ENCODE results near the gene DNAJC7. TPM values are rescaled to one million over a fixed set of nuclear protein-coding genes. Genes with fewer than 3 reads are reported as not detected.

The DNAJC7 gene
- total RNA-seq, 1 donor from 2014 or later = 57.6 TPM

- TF ChIP-seq CTCF (conservative IDR thresholded peaks at IDR 0.05; ENCODE audit: low read depth, low read length) = no peak
- DNase-seq (ENCODE audit: low read depth) = no peak
- H3K4me3 ChIP-seq (ENCODE audit: low read depth, low read length) = no peak overlapping the region
Measured at GRCh38 chr17:41957031-41957868, 60.0 kb downstream of the DNAJC7 start.

GRCh38 chr17:41956522-41956921, 60.7 kb downstream of the DNAJC7 start:
- DNase-seq (ENCODE audit: low read depth) = no peak
- H3K4me3 ChIP-seq (ENCODE audit: low read depth, low read length) = no peak overlapping the region
- TF ChIP-seq CTCF (conservative IDR thresholded peaks at IDR 0.05; ENCODE audit: low read depth, low read length) = no peak

GRCh38 chr17:41948762-41949460, 68.3 kb downstream of the DNAJC7 start:
- DNase-seq (ENCODE audit: low read depth) = no peak
- no peak overlapping the region for H3K4me3 ChIP-seq (ENCODE audit: low read depth, low read length)
- TF ChIP-seq CTCF (conservative IDR thresholded peaks at IDR 0.05; ENCODE audit: low read depth, low read length) = no peak

- no peak overlapping the region for H3K4me3 ChIP-seq (ENCODE audit: low read depth, low read length)
- no peak for DNase-seq (ENCODE audit: low read depth)
- TF ChIP-seq CTCF (conservative IDR thresholded peaks at IDR 0.05; ENCODE audit: low read depth, low read length) = no peak
Measured at GRCh38 chr17:41944943-41945342, 72.3 kb downstream of the DNAJC7 start.

- TF ChIP-seq CTCF (conservative IDR thresholded peaks at IDR 0.05; ENCODE audit: low read depth, low read length) = no peak
- no peak for DNase-seq (ENCODE audit: low read depth)
- H3K4me3 ChIP-seq (ENCODE audit: low read depth, low read length) = no peak overlapping the region
Measured at GRCh38 chr17:41943492-41943891, 73.7 kb downstream of the DNAJC7 start.

- TF ChIP-seq CTCF (conservative IDR thresholded peaks at IDR 0.05; ENCODE audit: low read depth, low read length) = no peak
- no peak for DNase-seq (ENCODE audit: low read depth)
- no peak overlapping the region for H3K4me3 ChIP-seq (ENCODE audit: low read depth, low read length)
Measured at GRCh38 chr17:41942626-41943373, 74.4 kb downstream of the DNAJC7 start.
